Astrocyte (in vitro differentiated cells and primary cell): ENCODE measurements around the gene ASF1B.

ENCODE experiments used
- EZH2 ChIP-seq: IDR thresholded peaks from 2 replicates; pipeline ENCODE4 v1.6.1; 2012; ENCODE audit warnings: mild to moderate bottlenecking, low read length, inconsistent platforms; ENCODE audit not compliant: insufficient read depth
- TF ChIP-seq, protein P1 (sequence below): IDR thresholded peaks from 2 replicates; pipeline ENCODE4 v1.5.1; 2011; ENCODE audit warnings: low read depth, mild to moderate bottlenecking, inconsistent platforms, low read length, moderate library complexity; ENCODE audit not compliant: insufficient read depth

GRCh38 chr19:14120497-14120780 lies 15.9 kb downstream of the ASF1B start:
- TF ChIP-seq EZH2 = no peak
- TF ChIP-seq, protein P1, sequence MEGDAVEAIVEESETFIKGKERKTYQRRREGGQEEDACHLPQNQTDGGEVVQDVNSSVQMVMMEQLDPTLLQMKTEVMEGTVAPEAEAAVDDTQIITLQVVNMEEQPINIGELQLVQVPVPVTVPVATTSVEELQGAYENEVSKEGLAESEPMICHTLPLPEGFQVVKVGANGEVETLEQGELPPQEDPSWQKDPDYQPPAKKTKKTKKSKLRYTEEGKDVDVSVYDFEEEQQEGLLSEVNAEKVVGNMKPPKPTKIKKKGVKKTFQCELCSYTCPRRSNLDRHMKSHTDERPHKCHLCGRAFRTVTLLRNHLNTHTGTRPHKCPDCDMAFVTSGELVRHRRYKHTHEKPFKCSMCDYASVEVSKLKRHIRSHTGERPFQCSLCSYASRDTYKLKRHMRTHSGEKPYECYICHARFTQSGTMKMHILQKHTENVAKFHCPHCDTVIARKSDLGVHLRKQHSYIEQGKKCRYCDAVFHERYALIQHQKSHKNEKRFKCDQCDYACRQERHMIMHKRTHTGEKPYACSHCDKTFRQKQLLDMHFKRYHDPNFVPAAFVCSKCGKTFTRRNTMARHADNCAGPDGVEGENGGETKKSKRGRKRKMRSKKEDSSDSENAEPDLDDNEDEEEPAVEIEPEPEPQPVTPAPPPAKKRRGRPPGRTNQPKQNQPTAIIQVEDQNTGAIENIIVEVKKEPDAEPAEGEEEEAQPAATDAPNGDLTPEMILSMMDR = no peak
